ENCODE data around the gene SCN2B.

SCN2B gene

DNA sequence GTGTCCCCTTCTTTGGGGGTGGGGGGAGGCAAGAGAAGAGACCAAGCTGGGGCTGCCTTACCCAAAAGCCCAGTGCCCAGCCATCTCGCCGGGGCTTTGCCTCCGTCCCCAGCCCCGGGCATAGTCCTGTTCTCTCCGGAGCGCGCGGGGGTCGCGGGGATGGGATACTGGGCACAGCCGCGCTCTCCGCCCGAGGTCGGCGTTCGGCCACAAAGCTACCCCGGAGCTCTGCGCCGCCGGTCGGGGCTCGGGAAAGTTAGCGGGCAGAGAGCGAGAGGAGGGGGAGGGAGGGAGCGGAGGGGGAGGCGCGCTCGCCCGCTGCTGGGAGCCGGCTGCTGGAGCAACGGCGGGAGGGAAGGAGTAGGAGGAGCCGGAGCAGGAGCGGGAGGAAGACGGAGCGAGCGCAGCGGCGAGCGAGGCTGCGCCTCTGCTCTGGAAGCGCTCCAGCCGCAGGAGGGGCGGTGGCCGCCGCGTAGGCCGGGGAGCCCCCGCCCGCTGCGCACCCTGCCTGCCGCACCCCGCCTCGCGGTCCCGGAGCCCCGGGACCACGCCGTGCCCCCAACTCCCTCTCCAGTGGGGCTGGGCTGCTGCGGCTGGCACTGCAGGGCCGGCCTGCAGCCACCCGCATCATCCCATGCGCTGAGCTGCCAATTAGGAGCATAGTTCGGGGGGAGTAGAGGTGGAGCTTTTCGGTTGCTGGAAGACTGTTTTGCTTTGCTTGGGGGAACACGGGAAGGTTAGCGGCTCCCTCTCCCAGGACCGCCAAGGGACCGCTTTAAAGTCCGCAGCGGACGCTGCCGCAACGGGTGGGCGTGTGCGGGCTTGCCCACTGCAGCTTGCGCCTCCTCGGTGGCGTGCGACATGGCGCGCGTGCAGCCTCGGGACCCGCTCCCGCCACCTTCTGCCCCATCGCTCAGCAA, 23.6 kb downstream of the SCN2B start, which contains the start of gene SCN4B:
TSS of gene SCN4B (minus strand) at position 272 of the 920 bp plus-strand sequence. CDS start at position 122, 150 bp downstream.
- no peak for DNase-seq (ENCODE audit: low read depth)

DNA sequence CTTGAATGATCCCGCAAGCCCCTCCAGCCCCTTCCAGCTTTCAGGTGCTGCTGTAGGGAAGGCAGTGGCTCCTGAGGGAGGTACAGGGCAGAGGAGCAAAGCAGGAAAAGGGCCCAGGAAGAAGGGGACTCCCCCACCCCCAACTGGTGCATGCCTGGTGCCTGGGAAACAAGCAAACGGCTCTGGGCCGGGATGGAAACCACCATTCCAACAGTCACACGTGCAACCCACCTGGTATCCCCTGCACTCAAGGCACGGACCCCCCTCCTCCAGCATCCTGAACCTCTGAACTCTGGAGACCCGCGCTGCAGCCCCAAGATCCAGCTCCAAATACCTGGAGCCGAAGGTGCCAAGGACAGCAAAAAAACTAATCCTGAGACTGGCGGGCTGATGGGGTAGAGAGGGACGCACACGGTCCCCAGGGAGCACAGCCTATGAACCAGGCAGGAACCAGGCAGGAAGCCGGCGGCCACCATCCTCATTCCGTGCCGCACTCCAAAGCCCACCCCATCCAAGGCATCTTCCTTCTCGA, 24.4 kb downstream of the SCN2B start:
- no peak for DNase-seq (ENCODE audit: low read depth)

GRCh38 chr11:118151431-118151830, 25.0 kb downstream of the SCN2B start:
- no peak for DNase-seq (ENCODE audit: low read depth)

- DNase-seq (ENCODE audit: low read depth): no peak
Measured at GRCh38 chr11:118149493-118149892, 26.9 kb downstream of the SCN2B start.

DNA sequence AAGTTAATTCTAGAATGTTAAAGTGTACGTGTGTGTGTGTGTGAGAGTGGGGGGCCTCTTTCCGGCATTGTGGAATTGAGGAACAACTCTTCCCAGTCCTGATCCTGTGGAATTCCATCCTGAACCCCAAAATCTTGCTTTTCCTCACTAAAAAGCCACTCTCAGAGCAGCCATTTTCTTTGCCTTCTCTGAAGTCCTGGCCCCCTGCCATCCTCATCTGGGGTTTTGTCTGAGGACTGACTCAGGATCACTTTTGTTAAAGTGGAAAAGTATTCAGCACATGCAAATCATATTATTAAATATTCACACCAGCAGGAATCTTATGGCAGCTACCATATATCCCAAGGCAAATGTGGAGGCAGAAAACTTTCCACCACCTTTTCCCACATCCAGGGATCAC, 27.6 kb downstream of the SCN2B start:
- no peak for DNase-seq (ENCODE audit: low read depth)

DNA sequence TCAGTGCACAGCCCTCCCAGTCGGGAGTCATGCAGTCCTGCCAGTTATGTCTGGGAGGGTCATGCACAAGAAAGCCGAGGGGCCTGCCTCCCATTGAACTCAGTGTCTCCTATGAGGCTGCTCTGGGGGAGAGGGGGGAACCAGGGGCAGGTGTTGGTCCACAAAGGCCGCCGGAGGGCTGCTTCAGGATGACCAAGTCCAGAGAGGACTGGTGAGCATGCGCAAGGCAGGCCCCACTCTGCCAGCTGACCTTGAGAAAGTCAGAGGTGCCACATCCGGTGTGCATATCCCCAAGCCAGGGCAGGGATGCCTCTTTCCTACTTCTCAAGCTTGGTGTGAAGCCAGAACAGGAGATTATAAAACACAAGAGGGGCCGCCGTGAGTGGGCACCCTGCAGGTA, 28.2 kb downstream of the SCN2B start:
- no peak for DNase-seq (ENCODE audit: low read depth)

DNA sequence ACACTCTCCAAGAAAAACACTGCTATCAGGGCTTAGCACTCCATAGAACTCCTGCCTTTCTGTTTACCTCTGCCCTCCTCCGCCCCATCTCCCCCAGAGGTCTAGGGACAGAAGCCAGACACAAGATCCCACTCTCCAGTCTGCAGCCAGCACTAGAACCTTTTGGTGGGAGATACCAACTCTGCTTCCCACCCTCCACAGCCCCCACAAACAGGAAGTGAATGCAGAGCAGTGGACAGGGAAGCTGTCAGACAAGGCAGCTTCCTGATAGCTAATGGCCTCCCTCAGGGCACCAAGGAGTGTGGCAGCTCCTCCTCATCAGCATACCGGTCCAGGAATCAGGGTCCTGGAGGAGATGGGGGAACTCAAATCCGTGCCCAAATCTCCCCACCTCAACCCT, 28.9 kb downstream of the SCN2B start:
- no peak for DNase-seq (ENCODE audit: low read depth)

- DNase-seq (ENCODE audit: low read depth): no peak
Measured at GRCh38 chr11:118146554-118146953, 29.9 kb downstream of the SCN2B start.

- DNase-seq (ENCODE audit: low read depth): peak; percentile 21
Measured at GRCh38 chr11:118145285-118146227, 30.9 kb downstream of the SCN2B start.

GRCh38 chr11:118144301-118145268, 31.9 kb downstream of the SCN2B start:
- no peak for DNase-seq (ENCODE audit: low read depth)

DNA sequence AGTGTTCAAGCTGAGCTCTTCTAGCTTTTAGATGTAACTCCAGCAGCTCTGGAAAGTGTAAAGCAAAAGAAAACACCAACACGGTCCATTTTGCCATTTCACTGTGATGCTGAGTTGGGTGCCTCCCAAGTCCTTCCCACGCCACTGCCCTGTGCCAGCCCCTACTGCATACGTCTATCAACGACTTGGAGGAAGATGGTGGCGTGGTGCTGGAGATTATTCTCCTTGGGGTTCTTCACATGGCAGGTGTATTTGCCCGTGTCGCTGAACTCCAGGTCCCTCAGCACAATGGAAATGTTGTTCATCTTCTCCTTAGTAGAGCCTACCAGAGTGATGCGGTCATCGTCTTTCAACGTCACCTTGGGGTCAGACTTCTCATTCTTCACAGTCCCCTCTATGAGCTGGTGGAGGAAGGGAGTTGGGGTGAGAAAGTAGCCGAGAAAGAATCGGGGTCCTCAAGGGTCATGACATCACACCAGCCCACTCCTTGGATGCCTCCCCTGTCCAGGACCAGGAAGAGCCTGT, 32.7 kb downstream of the SCN2B start:
- DNase-seq (ENCODE audit: low read depth): no peak

GRCh38 chr11:118142809-118143208, 33.6 kb downstream of the SCN2B start:
- DNase-seq (ENCODE audit: low read depth): no peak

GRCh38 chr11:118142081-118142480, 34.4 kb downstream of the SCN2B start:
- no peak for DNase-seq (ENCODE audit: low read depth)

DNA sequence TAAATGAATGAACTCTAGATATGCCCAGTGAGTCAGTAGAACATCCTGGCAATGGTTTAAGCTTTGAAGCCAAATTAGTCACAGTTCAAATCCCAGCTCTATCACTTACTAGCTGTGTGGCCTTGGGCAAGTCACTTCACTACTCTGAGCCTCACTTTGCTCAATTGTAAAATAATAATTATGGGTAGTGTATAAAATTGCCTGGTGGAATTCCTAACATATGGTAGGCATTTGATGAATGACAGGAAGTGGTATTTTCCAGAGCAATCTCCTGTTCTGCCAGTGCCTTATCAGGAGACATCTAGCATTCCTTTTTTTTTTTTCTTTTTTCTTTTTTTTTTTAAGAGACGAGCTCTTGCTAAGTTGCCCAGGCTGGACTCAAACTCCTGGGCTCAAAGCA, 36.9 kb downstream of the SCN2B start:
- DNase-seq (ENCODE audit: low read depth): no peak

DNA sequence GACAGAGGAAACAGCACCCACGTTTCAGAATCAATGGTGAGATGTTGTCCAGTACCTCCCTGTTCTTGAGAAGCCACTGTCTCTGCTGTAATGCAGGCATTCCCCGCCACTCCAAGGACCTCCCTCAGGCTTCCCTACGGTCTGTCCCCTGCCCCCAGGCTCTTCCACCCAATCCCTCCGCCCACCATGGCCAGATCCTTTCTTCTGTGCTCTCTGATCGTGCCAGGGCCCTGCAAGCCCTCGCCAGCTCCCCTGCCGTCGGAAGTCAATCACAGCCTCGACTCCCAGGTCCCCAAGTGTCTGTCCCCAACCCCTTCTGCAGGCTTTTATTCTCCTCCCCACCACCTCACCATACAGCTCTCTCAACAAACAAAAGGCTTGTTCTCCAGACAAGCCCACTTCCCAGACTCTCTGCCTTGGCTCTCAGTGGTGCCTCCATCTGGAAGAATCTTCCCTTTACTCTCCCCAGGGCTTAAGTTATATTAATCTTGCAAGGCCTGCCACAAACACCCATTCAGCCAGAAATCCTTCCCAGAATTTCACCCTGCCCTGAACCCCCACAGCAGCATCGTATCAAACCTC, 37.5 kb downstream of the SCN2B start:
- no peak for DNase-seq (ENCODE audit: low read depth)

- no peak for DNase-seq (ENCODE audit: low read depth)
Measured at GRCh38 chr11:118136801-118137200, 39.6 kb downstream of the SCN2B start.

DNA sequence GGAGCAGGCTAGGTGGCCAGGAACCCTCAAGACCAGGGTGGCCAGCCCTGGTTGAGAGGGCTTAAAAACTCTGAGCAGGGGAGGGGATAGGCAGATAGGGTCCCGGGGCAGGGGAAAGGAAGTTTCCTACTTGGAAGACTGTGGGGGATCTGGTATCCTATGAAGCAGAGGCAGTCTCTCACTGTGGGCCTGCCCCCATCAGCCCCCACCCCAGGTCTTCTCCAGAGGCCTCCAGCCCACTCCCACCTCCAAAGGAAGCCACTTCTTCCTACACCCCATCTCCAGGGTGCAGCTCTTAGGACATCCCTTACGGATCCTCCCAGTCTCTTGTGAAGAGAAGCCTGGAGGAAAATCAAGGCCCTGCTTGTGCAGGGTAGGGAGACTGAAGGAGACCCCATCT, 40.1 kb downstream of the SCN2B start:
- no peak for DNase-seq (ENCODE audit: low read depth)

DNA sequence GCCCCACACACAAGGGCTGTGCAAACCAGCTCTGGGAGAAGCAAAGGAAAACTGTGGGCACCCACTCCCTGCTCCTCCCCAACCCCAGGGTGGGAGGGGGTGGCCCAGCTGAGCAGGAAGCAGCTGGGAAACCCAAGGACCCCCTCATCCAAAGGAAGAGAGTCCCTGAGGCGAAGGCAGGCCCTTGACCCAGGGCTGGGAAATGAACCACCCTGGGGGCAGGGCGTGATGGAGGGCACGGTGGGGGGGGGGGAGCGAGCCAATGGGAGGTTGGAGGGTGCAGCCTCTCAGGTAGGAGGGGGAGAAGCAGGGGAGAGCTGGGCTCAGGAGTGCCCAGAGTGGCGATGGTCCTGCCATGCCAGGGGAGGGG, 40.7 kb downstream of the SCN2B start:
- no peak for DNase-seq (ENCODE audit: low read depth)

GRCh38 chr11:118135051-118135795, 41.2 kb downstream of the SCN2B start:
- no peak for DNase-seq (ENCODE audit: low read depth)

- DNase-seq (ENCODE audit: low read depth): no peak
Measured at GRCh38 chr11:118133816-118134215, 42.6 kb downstream of the SCN2B start.

Measured in stromal cell of bone marrow (primary cell).